GM12872 (cell line): Measurements from ENCODE around the gene SLA2.

Experiments
- TF ChIP-seq, protein P1 (sequence below): IDR thresholded peaks from 3 replicates; pipeline ENCODE4 v1.5.1; 2011; ENCODE audit warnings: low read depth, mild to moderate bottlenecking, low read length, moderate library complexity; ENCODE audit not compliant: insufficient read depth

Gene SLA2

DNA sequence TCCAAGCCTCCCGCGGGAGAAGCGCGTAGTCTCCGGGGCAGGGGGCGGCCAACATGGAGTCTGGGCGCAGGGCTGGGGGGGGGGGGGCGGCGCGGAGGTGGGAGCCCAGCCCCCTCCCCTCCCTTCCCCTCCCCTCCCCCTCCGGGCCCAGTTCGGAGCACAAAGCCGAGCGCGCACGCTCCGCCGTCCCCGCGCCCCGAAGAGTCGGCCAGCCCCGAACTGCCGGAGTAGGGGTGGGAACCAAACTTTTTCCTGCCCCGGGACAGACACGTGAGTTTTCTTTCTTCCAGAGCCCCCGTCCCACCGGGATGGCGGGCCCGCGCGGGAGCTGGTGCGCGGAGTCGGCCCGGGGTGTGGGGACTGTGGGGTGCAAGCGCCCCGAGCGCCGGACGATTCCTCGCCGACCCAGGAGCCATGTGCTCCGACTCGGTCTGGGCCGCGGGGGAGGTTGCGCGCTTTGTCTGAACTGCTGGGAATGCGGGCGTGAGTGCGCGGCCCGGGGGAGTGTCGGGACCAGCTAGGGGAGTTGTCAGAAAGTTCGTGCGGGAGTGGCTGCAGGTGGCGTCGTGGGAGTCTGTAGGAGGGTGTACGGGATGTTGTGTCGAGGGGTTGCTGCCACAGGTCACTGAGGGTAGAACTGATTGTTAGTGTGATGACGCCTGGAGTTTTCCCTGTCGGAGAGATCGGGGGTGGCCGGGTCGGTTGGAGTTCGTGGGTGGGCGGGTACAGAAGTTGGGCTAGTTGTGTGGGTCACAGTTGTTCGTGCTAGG is 71.4 kb downstream of the SLA2 start:
- TF ChIP-seq, protein P1, sequence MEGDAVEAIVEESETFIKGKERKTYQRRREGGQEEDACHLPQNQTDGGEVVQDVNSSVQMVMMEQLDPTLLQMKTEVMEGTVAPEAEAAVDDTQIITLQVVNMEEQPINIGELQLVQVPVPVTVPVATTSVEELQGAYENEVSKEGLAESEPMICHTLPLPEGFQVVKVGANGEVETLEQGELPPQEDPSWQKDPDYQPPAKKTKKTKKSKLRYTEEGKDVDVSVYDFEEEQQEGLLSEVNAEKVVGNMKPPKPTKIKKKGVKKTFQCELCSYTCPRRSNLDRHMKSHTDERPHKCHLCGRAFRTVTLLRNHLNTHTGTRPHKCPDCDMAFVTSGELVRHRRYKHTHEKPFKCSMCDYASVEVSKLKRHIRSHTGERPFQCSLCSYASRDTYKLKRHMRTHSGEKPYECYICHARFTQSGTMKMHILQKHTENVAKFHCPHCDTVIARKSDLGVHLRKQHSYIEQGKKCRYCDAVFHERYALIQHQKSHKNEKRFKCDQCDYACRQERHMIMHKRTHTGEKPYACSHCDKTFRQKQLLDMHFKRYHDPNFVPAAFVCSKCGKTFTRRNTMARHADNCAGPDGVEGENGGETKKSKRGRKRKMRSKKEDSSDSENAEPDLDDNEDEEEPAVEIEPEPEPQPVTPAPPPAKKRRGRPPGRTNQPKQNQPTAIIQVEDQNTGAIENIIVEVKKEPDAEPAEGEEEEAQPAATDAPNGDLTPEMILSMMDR, result no peak

DNA sequence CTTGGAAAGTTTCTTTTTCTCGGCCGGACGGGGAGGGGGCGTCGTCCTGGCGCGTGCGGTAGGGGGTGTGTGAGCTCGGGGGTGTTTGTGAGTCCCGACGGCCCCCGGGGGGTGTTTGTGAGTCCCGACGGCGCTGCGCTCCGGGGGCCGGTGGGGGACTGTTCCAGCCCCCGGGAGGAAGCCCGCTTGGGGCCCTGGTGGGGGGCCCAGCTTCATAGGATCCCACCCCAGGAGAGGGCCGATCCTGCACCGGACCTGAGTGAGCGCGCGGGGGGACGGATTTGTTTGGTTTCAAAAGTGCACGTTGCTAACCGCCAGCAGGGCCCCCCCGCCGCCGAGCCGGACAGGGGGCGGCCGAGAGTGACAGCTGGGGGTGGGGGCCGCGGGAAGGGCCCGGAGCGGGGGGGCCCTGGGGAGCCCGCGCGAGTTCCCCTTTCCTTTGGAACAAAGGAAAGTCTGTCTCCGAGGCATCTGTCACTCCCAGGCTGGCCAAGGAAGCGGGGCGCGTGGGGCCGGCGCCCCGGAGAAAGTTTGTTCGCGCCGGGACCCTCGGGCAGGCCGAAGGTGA is 72.1 kb downstream of the SLA2 start:
- TF ChIP-seq, protein P1, result no peak

DNA sequence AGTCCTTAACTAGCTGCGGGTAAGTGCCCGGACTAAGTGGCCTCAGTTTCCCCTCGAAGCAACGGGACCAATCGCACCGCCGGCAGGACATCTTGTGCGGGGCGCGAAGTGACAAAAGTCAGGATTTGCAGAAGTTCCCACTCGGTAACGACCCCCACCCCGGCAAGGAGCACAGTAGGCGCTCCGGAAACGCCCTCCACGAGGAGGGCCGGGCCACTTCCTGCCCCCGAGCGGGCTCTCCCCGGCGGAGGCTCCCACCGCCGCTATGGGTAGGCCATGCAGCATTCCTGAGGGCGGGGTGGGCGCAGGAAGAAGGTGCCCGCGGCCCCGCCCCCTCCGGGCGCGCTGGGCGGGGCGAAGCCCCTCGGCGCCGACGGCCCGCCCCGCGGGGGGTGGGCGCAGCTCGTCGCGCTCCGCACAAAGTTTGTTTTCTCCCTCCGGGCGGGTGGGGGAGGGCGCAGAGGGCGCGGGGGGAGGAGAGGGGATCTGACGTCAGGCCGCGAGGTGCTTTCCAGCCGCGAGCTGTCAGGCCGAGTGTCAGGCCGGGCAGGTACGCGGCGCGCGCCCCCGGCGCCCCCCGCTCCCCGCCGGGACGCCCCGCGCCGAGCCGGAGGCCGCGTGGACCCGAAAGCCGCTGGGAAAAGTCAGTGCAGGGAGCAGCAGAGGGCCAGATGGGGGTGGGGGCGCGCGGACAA is 72.7 kb downstream of the SLA2 start, which contains the start of gene TGIF2:
Gene TGIF2 (plus strand): TSS at position 495 of the 695 bp plus-strand sequence. CDS start 5,178 bp downstream, outside the sequence.
- TF ChIP-seq, protein P1, result no peak

DNA sequence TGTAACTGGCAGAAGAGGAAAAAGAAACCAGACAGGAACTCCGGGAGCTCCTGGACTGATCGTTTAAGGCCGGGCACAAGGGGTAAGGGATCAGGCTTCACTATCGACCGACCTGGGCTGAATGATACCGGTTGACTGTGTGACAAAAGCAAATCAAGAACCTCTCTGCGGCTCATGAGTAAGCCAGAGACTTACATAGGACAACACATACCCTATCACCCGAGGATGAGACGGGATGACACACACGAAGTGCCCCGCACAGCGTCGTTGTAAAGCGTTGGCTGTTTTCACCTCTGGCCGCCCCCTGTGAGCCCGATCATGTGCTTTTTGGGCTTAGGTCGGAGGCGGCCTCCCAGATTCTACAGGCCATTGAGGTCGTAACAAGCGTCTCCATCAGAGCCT is 73.3 kb downstream of the SLA2 start:
- TF ChIP-seq, protein P1, result no peak

DNA sequence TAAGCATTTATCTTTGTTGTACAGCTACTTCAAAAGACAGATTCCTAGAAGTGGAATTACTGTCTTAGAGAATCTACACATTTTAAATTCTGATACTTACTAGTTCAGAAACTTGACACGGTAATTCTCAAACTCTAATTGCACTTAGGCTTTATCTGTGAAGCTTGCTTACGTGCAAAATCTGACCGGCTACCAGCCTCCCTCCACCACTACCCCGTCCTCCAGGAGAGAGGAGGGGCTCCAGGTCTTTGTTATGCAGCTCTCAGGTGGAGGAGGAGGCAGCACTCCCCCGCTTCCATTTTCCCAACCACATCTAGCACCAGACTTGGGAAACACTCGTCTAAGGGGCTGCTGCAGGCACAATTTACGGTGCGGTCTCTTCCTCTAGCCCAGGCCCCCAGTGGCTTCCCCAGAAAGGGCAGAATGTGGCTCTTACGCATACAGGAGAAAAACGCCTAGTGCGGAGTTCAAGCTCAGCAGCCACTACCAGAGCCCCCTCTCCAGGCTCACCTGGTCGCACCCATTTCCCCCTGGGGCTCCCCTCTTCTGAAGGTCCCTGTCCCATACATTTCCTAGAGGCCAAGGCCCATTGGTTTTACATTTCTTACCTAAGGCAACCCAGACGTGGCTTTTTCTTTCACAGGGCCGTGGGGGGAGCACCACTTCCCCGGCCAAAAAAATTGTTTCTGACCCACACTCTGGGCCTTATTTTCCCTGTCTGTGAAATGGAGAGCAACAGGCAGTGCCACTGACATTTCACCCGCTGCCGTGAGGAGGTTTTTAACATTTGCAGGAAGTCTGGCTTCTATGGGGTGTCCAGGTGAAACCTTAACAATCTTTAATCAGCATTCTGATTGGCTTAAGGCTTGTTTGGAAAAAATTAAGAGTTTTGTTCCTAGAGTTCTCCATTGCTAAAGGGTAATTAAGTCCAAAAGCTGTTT is 74.2 kb downstream of the SLA2 start:
- TF ChIP-seq, protein P1, result no peak

DNA sequence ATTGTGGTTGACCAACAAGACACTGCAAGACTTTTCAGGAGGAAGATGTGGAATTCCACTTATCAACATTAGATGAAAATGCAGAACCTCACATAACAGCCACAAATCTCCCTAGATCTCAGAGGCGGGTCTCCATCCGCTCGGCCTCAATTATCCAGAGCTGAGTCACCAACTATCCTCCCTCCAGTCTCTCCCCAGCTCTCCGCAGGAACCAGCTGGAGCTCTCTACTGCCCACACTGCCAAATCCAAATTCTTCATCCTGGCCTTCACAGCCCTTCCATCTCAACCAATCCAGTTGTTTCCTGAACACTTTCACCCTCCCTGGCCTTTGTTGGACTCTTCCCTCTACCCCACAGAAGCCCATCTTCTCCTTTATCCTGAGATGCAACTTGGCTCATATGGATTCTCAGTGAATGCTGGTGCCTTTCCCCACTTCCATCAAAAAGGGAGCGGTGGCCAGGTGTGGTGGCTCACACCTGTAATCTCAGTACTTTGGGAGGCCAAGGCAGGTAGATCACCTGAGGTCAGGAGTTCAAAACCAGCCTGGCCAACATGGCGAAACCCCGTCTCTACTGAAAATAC is 76.1 kb downstream of the SLA2 start:
- TF ChIP-seq, protein P1, result no peak
